Measurements from ENCODE around the gene PHYKPL.
"Not testable (repeated sequence)": the region's sequence is repeated elsewhere in the genome, so short reads cannot be mapped to it uniquely, and the experiment has no call there.

- not testable (repeated sequence) for TF ChIP-seq CTCF (IDR thresholded peaks at IDR 0.05); EZH2 (IDR thresholded peaks at IDR 0.05; ENCODE audit: borderline replicate concordance, insufficient read depth, low read depth, low read length, poor library complexity, severe bottlenecking)
Observed at GRCh38 chr5:178198151-178198550, 34.5 kb downstream of the PHYKPL start.

All from B cell (primary cell).